NCI-H526 (cell line): Measurements from ENCODE around the gene C1orf146.
"Not testable (repeated sequence)": the region's sequence is repeated elsewhere in the genome, so short reads cannot be mapped to it uniquely, and the experiment has no call there.

Experiments used
- DNase-seq, 2 experiments: peaks; one replicate each; lab custom pipeline; 2025; lab: John Stamatoyannopoulos, UW

C1orf146 gene, protein sequence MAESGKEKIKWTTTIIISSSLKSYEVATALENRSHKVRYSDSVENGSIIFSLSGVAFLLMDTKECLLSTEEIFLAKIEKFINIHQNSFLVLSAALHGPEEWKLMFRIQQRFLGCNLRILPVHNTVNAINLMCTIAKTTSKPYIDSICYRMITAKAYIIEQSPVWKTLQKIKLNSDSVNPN

GRCh38 chr1:92217721-92218120 is at the start of gene C1orf146:
TSS of gene C1orf146 (plus strand) at chr1:92217915. CDS start at chr1:92231421, 13,506 bp downstream.
- no peak for DNase-seq

DNA sequence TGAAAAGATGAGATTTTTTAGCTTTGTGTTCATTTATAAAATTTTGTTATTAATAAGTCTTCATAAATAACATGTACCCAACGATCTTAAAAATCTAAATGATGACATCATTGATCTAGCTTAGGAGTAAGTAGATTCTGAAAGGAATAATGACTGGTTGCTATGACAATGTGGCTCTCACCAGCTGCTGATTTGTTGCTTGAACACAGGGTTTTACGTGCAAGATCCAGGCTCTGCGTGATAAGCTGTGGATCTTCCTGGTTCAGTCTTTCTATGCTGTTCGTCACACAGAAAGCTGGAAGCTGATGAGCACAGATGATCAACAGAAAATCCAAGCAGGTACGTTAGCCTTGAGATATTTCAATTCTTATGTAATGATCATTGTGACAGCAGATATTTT is 49.1 kb upstream of the C1orf146 start:
- no peak for DNase-seq

GRCh38 chr1:92169214-92170005 is 48.3 kb upstream of the C1orf146 start:
- no peak for DNase-seq

DNA sequence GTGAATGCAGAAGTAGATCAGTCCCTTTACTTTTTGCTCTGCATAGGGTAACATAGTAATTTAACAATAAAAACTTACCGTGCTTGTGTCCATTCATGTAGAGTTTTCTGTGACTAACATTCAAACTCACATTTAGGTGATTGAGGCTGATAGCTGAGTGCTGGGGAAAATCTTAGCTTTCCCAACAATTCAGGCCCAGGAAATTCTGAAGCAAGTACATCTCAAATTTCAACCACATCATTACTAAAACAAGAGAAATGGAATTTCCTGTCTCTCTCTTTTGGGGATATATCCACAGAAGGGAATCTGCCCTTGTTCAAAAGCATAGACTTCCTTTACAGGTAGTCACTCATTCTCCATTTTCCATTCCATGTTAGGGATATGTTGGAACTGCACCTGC is 33.1 kb upstream of the C1orf146 start:
- no peak for DNase-seq

- DNase-seq = no peak
These were observed 31.6 kb upstream of the C1orf146 start for GRCh38 chr1:92186081-92186480.

DNA sequence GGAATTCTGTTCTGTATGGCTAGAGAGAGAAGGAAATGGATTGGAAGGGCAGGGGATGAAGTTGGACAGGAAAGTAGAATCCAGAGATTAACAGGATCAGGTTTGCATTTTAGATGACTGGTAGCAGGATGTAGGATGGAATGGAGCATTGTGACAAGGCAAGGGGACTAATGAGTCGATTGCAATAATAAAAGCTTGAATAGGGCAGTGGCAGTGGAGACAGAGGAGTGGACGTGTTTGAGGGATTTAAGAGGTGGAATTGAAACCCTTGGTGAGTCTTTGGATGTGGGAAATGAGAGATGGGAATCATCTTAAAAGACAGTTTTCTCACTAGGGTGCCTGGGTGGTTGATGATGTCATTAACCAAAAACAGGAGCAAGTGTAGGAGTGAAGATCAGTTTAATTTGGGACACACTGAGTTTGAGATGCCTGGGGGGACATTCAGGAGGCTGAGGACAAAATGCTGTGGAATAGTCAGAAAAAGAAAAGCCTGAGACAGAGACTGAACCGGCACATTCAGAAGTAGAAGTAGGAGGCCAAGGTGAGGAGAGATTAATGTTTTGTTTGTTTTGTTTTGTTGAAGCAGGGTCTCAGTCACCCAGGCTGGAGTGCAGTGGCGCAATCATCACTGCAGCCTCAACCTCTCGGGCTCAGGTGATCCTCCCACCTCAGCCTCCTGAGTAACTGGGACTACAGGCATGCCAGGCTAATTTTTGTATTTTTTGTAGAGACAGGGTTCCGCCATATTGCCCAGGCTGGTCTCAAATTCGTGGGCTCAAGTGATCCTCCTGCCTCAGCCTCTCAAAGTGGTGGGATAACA is 29.1 kb upstream of the C1orf146 start:
- DNase-seq = no peak

GRCh38 chr1:92191726-92192125 is 26.0 kb upstream of the C1orf146 start:
- no peak for DNase-seq

GRCh38 chr1:92192246-92192645 is 25.5 kb upstream of the C1orf146 start:
- DNase-seq = no peak

- no peak for DNase-seq
These were observed 23.2 kb upstream of the C1orf146 start for GRCh38 chr1:92194511-92194910.

DNA sequence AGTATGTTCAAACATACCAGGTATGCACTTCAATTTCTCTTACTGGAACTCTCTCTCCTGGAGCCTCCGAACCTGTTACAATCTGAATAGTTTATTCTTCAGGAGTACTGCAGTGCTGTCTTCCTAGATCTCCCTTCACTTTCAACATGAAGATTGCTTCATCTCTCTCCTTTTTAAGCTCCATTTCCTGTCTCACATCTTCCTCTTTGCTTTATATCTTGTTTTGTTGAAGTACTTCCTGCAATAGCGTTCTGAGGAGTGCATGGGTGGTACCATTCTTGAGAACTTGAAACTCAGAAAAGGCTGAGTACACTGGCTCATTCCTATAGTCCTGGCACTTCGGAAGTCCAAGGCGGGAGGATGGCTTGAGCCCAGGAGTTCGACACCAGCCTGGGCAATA is 15.7 kb upstream of the C1orf146 start:
- DNase-seq = no peak

- DNase-seq = no peak
These were observed 14.6 kb upstream of the C1orf146 start for GRCh38 chr1:92203105-92203504.

DNA sequence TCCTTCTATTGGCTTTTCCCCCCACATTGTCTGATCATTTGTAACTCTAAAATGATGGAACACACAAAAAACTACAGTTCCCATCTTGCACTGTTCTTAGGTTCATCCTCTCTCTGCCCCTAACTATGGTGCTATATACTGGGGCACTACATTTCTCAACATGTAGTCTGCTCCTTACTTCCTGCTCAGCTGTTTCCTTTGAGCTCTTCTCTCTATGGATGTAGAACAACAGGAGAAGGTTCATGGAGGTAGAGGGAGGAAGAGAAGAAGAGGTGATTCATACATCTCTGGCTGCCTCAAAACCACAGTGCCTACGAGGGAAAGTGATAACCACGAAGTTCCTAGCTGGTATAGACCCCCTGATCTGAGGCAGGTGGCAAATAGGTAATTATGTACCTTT is 7.0 kb upstream of the C1orf146 start:
- no peak for DNase-seq

- no peak for DNase-seq
These were observed 6.5 kb upstream of the C1orf146 start for GRCh38 chr1:92211166-92211565.

GRCh38 chr1:92218559-92218958 is 844 bp downstream of the C1orf146 start:
- DNase-seq = no peak

GRCh38 chr1:92219028-92219427 is 1.3 kb downstream of the C1orf146 start:
- DNase-seq = no peak

GRCh38 chr1:92228401-92228800 is 10.7 kb downstream of the C1orf146 start:
- DNase-seq = no peak

GRCh38 chr1:92230736-92231135 is 13.0 kb downstream of the C1orf146 start:
- no peak for DNase-seq

DNA sequence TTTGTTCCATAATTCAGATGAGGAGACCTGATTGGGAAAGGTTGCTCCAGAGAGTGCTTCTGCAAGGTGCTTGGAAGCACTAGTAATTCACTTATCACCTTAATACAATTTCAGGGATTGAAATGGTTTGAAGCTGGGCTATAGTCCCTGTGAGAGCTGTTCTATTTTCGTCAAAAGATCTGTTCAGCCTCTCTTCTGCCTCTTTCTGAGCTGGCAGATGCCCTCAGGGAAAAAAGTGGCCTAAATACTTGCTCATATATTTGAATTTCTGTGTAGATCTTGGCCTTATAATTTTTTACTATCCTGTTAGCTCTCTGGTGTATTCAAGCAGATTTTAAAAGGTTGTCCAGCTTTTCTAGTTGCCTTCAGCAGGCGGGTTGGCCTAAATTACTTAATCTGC is 22.3 kb downstream of the C1orf146 start:
- DNase-seq = no peak

DNA sequence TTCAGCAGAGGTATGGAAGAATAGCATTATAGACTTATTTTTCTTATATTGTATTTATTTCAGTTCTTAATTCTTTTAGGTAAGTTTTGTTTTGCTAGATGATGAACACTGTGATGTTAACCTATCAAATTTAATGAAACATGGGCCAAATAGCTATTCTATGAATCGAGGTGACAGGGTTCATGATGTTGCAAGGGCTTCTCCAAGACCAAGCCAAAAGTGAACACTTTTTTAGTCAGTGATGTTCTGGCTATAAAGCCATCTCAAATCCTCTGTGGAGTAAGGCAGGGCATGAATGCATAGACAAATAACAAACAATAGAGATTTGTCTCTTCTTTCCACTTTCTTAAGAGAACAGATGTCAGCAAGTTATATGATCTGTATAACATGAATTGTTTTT is 26.7 kb downstream of the C1orf146 start:
- no peak for DNase-seq

GRCh38 chr1:92254714-92255113 is 37.0 kb downstream of the C1orf146 start:
- not testable (repeated sequence) for DNase-seq

GRCh38 chr1:92259350-92259749 is 41.6 kb downstream of the C1orf146 start:
- DNase-seq = no peak

DNA sequence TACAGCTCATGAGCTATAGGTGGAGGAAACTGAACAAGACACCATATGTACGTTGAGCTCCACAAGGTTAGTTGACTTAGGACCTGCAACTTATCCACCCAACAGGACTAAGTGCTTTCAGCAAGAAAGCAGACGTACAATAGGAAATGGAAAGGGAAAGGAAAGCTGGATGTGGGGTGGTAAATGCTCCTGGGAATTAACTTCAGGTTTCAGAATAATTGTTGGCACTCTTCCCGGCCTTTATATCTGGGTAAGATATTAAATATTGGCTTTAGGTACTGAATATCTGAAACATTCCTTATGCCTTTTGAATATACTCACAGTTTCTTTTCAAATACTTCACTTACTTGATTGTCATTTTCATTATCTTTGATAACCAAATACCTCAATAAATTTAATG is 44.8 kb downstream of the C1orf146 start:
- no peak for DNase-seq

DNA sequence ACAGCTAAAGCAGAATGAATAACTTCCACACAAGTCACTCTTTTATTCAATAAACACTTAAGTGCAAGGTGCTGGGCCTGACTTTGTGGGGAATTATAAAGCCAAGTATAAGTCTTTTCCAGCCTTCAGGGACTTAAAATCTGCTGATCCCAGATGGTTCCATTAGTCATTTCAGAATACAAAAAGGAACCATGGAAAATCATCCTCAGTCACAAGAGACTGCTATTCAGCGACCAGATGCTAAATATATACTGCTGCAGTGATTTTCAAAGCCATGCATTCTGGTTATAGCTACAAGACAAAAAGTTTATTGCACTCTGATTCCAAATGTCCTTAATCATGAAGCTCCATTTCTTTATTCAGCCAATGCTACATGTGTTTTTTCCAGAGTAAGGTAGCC is 55.3 kb downstream of the C1orf146 start:
- DNase-seq = no peak
